Skeletal muscle satellite cell (primary cell): ENCODE results near the gene LIX1.
"Not testable (repeated sequence)": the region's sequence is repeated elsewhere in the genome, so short reads cannot be mapped to it uniquely, and the experiment has no call there.

Source experiments
- H3K27me3 ChIP-seq: 2 replicates; pipeline ENCODE4 v1.7.0; 2013; ENCODE audit warnings: low read length; ENCODE audit not compliant: control insufficient read depth, insufficient read depth
- H3K36me3 ChIP-seq: 2 replicates; pipeline ENCODE4 v1.7.0; 2013; ENCODE audit warnings: mild to moderate bottlenecking, control low read depth, low read length; ENCODE audit not compliant: insufficient read depth
- H3K4me1 ChIP-seq: 2 replicates; pipeline ENCODE4 v1.7.0; 2013; ENCODE audit warnings: low read length; ENCODE audit not compliant: control insufficient read depth, insufficient read depth
- H3K4me2 ChIP-seq: 2 replicates; pipeline ENCODE4 v1.7.0; 2013; ENCODE audit warnings: mild to moderate bottlenecking, low read length
- H3K4me3 ChIP-seq: 2 replicates; pipeline ENCODE4 v1.7.0; 2013; ENCODE audit warnings: low read length
- H3K9ac ChIP-seq: 2 replicates; pipeline ENCODE4 v1.7.0; 2013; ENCODE audit warnings: mild to moderate bottlenecking, low read depth, low read length, moderate library complexity
- H3K9me3 ChIP-seq: replicated peaks from 2 replicates; pipeline ENCODE4 v1.7.0; 2013; ENCODE audit warnings: mild to moderate bottlenecking, control low read depth, low read length

The LIX1 gene

GRCh38 chr5:97088774-97089148 is 53.6 kb downstream of the LIX1 start:
- H3K4me3 ChIP-seq = no peak overlapping the region
- H3K4me1 ChIP-seq = no peaks in the 10 kb centered on the region
- H3K36me3 ChIP-seq = no peaks in the 10 kb centered on the region

GRCh38 chr5:97087138-97087537 is 55.3 kb downstream of the LIX1 start:
- Histone ChIP-seq H3K27me3 (peaks cover 21% of the 10 kb centered on the region), H3K4me3 (no peak overlapping the region), H3K4me2 (no peak overlapping the region), H3K4me1 (no peaks in the 10 kb centered on the region), H3K9ac (no peak overlapping the region), H3K9me3 (no peaks in the 10 kb centered on the region), H3K36me3 (no peaks in the 10 kb centered on the region)

More at GRCh38 chr5:97088774-97089148, 53.6 kb downstream of the LIX1 start:
- no peak overlapping the region for H3K9ac ChIP-seq
- no peak overlapping the region for H3K4me2 ChIP-seq
- peaks cover 20% of the 10 kb centered on the region for H3K27me3 ChIP-seq
- H3K9me3 ChIP-seq = no peaks in the 10 kb centered on the region

- no peaks in the 10 kb centered on the region for H3K4me1 ChIP-seq
- H3K4me2 ChIP-seq = no peak overlapping the region
- no peak overlapping the region for H3K9ac ChIP-seq
- H3K27me3 ChIP-seq = peaks cover 17% of the 10 kb centered on the region
- no peak overlapping the region for H3K4me3 ChIP-seq
- H3K36me3 ChIP-seq = no peaks in the 10 kb centered on the region
- no peaks in the 10 kb centered on the region for H3K9me3 ChIP-seq
Observed at GRCh38 chr5:97085459-97086181, 56.8 kb downstream of the LIX1 start.

- H3K9me3 ChIP-seq, H3K36me3 ChIP-seq, H3K9ac ChIP-seq, H3K4me3 ChIP-seq, H3K4me1 ChIP-seq, H3K4me2 ChIP-seq: not testable (repeated sequence)
- H3K27me3 ChIP-seq = peaks cover 12% of the 10 kb centered on the region
Observed at GRCh38 chr5:97084782-97085458, 57.5 kb downstream of the LIX1 start.

- Histone ChIP-seq H3K4me2 (no peak overlapping the region), H3K36me3 (no peaks in the 10 kb centered on the region), H3K27me3 (peaks cover 5% of the 10 kb centered on the region), H3K4me1 (peaks cover 7% of the 10 kb centered on the region), H3K9me3 (no peaks in the 10 kb centered on the region), H3K4me3 (no peak overlapping the region), H3K9ac (no peak overlapping the region)
Observed at GRCh38 chr5:97078958-97079743, 63.3 kb downstream of the LIX1 start.

- Histone ChIP-seq H3K4me3 (no peak overlapping the region), H3K27me3 (peaks cover 3% of the 10 kb centered on the region), H3K36me3 (no peaks in the 10 kb centered on the region), H3K4me2 (no peak overlapping the region), H3K4me1 (peaks cover 7% of the 10 kb centered on the region), H3K9me3 (no peaks in the 10 kb centered on the region), H3K9ac (no peak overlapping the region)
Observed at GRCh38 chr5:97077246-97077645, 65.2 kb downstream of the LIX1 start.

GRCh38 chr5:97076098-97076497 is 66.3 kb downstream of the LIX1 start:
- no peaks in the 10 kb centered on the region for H3K36me3 ChIP-seq
- H3K4me1 ChIP-seq = peaks cover 12% of the 10 kb centered on the region
- H3K9ac ChIP-seq = no peak overlapping the region
- H3K9me3 ChIP-seq = no peaks in the 10 kb centered on the region
- H3K4me2 ChIP-seq = no peak overlapping the region
- H3K27me3 ChIP-seq = no peaks in the 10 kb centered on the region
- H3K4me3 ChIP-seq = no peak overlapping the region

GRCh38 chr5:97075649-97076048 is 66.8 kb downstream of the LIX1 start:
- Histone ChIP-seq H3K4me1 (peaks cover 12% of the 10 kb centered on the region), H3K4me2 (no peak overlapping the region), H3K27me3 (no peaks in the 10 kb centered on the region), H3K4me3 (no peak overlapping the region), H3K9me3 (no peaks in the 10 kb centered on the region), H3K9ac (no peak overlapping the region), H3K36me3 (no peaks in the 10 kb centered on the region)

GRCh38 chr5:97074859-97075489 is 67.4 kb downstream of the LIX1 start:
- H3K9ac ChIP-seq = no peak overlapping the region
- no peak overlapping the region for H3K4me3 ChIP-seq
- H3K36me3 ChIP-seq = no peaks in the 10 kb centered on the region
- no peak overlapping the region for H3K4me2 ChIP-seq
- peaks cover 12% of the 10 kb centered on the region for H3K4me1 ChIP-seq
- H3K9me3 ChIP-seq = no peaks in the 10 kb centered on the region
- H3K27me3 ChIP-seq = no peaks in the 10 kb centered on the region

- Histone ChIP-seq H3K36me3 (no peaks in the 10 kb centered on the region), H3K4me2 (no peak overlapping the region), H3K4me3 (no peak overlapping the region), H3K27me3 (no peaks in the 10 kb centered on the region), H3K4me1 (peaks cover 5% of the 10 kb centered on the region), H3K9me3 (no peaks in the 10 kb centered on the region), H3K9ac (no peak overlapping the region)
Observed at GRCh38 chr5:97073420-97073819, 69.0 kb downstream of the LIX1 start.

- Histone ChIP-seq H3K9me3 (no peaks in the 10 kb centered on the region), H3K4me1 (peaks cover 5% of the 10 kb centered on the region), H3K27me3 (no peaks in the 10 kb centered on the region), H3K36me3 (no peaks in the 10 kb centered on the region), H3K4me2 (no peak overlapping the region), H3K9ac (no peak overlapping the region), H3K4me3 (no peak overlapping the region)
Observed at GRCh38 chr5:97072696-97073095, 69.7 kb downstream of the LIX1 start.
